ENCODE results near the gene SNX11.

SNX11 gene

GRCh38 chr17:48161127-48161905, 53.8 kb downstream of the SNX11 start:
- DNase-seq (ENCODE audit: extremely low read depth in 1 of 2, low read depth in 1 of 2): no peak

DNA sequence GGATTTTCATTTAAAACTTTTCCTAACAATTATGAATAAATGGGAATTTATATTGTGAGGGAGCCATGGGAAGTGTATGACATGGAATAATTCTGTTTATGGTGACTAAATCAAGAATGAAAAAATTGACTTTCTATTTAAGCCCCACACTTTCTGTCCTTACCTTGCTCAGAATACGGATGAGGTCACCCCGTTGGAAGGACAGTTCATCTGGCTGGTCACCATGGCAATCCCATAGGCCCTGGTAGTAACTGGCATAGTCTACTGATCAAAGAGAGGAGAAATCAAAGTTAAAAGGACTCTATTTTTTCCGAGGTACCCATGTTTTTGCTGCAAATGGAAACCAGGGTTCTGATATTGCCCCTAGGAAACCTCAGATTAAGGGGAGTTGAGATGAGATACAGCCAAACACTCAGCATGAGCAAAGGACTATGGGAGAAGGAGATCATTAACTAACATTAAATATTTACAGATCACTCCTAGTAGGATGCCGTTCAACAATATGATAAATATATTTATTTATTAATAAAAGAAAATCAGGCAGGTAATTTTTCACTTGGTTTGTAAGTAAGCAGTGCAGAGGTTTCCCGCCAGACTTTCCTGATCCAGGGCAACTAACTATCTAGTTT, 54.9 kb downstream of the SNX11 start:
- no peak for DNase-seq (ENCODE audit: extremely low read depth in 1 of 2, low read depth in 1 of 2)

DNA sequence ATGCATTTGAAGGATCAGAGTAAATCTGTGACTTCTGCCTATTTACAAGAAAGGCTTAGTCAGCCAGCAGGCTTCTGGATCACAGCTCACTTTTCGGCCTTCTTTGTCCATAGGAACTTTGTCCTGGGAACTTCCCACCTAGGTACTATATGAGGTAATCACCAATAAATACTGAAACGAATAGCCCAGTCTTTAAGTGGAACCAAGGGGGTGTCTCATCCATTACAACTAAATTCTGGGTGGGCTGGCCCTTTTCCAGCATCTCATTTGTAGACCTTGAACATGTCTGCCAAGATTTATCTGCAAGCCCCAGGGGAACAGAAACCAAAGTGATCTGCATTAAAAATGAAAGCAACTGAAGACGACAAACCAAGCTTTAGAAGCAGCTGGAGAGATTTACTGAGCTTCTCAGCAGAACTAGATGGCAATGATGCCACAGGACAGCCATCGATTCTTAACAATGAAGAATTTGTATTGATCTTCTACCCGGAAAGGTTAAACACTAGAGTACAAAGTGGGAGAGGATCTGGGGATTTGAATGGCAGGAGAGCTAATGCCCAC, 55.5 kb downstream of the SNX11 start:
- DNase-seq (ENCODE audit: extremely low read depth in 1 of 2, low read depth in 1 of 2): no peak

GRCh38 chr17:48163809-48164208, 56.2 kb downstream of the SNX11 start:
- no peak for DNase-seq (ENCODE audit: extremely low read depth in 1 of 2, low read depth in 1 of 2)

GRCh38 chr17:48169926-48170325, 62.4 kb downstream of the SNX11 start:
- DNase-seq (ENCODE audit: extremely low read depth in 1 of 2, low read depth in 1 of 2): no peak
